ENCODE data around the gene CACNB1. TPM values are rescaled to one million over a fixed set of nuclear protein-coding genes. Genes with fewer than 3 reads are reported as not detected.

Gene CACNB1
- total and polyA plus RNA-seq, 12 donors: 0.85 to 28.8 (median 5.6) TPM

GRCh38 chr17:39164675-39165143, 32.8 kb downstream of the CACNB1 start:
- intact Hi-C loops (cut with DNase I): no loop called here
- H3K27me3 ChIP-seq: peaks cover 12% of the 10 kb centered on the region
- DNase-seq: peak; percentile 78 to 89 (median 87)
- 0 to 1% (median 0%) methylated on average over 5 to 15 of the region's 15 CpGs for WGBS, 4 donors
- no peaks in the 10 kb centered on the region for H3K36me3 ChIP-seq (replicated peaks in 1 of 2)
- peak; percentile 66 to 81 (median 77) for TF ChIP-seq CTCF (IDR thresholded peaks at IDR 0.05)
- no peak for TF ChIP-seq POLR2A (IDR thresholded peaks at IDR 0.05)
- no peak overlapping the region for H3K27ac ChIP-seq
- H3K9me3 ChIP-seq (replicated peaks in 1 of 3): no peaks in the 10 kb centered on the region
- H3K4me3 ChIP-seq: peak overlapping the region in 2 of 4 donors; percentile 3 to 53
- peaks cover 0 to 7% of the 10 kb centered on the region in 2 donors for H3K4me1 ChIP-seq (replicated peaks in 1 of 2)

GRCh38 chr17:39161962-39162361, 35.5 kb downstream of the CACNB1 start:
- Histone ChIP-seq H3K27me3 (peaks cover 12% of the 10 kb centered on the region), H3K27ac (no peak overlapping the region), H3K4me3 (no peak overlapping the region), H3K4me1 (replicated peaks in 1 of 2) (peaks cover 0 to 7% of the 10 kb centered on the region in 2 donors), H3K9me3 (replicated peaks in 1 of 3) (no peaks in the 10 kb centered on the region), H3K36me3 (replicated peaks in 1 of 2) (no peaks in the 10 kb centered on the region)
- intact Hi-C loops (cut with DNase I): no loop called here
- TF ChIP-seq POLR2A (IDR thresholded peaks at IDR 0.05): no peak
- TF ChIP-seq CTCF (IDR thresholded peaks at IDR 0.05): no peak
- no peak for DNase-seq
- WGBS, 4 donors: 67 to 77% (median 75%) methylated on average over 1 to 2 of the region's 2 CpGs

- DNase-seq: no peak
- no peak overlapping the region for H3K4me3 ChIP-seq
- intact Hi-C loops (cut with DNase I): loop anchor here in 1 of 2 donors (10.0 kb wide), 1 partner anchor 284 kb away; the partner anchor contains the start of gene LASP1
- no peak for TF ChIP-seq POLR2A (IDR thresholded peaks at IDR 0.05)
- no peak for TF ChIP-seq CTCF (IDR thresholded peaks at IDR 0.05)
- 88 to 98% (median 93%) methylated on average over 2 of the region's 2 CpGs for WGBS, 4 donors
- H3K36me3 ChIP-seq (replicated peaks in 1 of 2): no peaks in the 10 kb centered on the region
- H3K27me3 ChIP-seq: no peaks in the 10 kb centered on the region
- no peaks in the 10 kb centered on the region for H3K9me3 ChIP-seq (replicated peaks in 1 of 3)
- no peak overlapping the region for H3K27ac ChIP-seq
- no peaks in the 10 kb centered on the region for H3K4me1 ChIP-seq (replicated peaks in 1 of 2)
Observed at GRCh38 chr17:39158623-39159022, 38.8 kb downstream of the CACNB1 start.

GRCh38 chr17:39156491-39156890, 41.0 kb downstream of the CACNB1 start:
- Histone ChIP-seq H3K9me3 (replicated peaks in 1 of 3) (no peaks in the 10 kb centered on the region), H3K27me3 (no peaks in the 10 kb centered on the region), H3K4me3 (no peak overlapping the region), H3K27ac (no peak overlapping the region), H3K4me1 (replicated peaks in 1 of 2) (peaks cover 6 to 12% of the 10 kb centered on the region in 2 donors), H3K36me3 (replicated peaks in 1 of 2) (no peaks in the 10 kb centered on the region)
- WGBS, 4 donors: 73 to 94% (median 83%) methylated on average over 3 to 7 of the region's 7 CpGs
- intact Hi-C loops (cut with DNase I): loop anchor here in 1 of 2 donors (10.0 kb wide), 1 partner anchor 282 kb away; the partner anchor contains the start of gene LASP1
- no peak for TF ChIP-seq CTCF (IDR thresholded peaks at IDR 0.05)
- TF ChIP-seq POLR2A (IDR thresholded peaks at IDR 0.05): no peak
- no peak for DNase-seq

All from adrenal gland (tissue), 12 donors.